Activated B cell treated with CpG ODN at 0.5 μM for 24 hours (primary cell): ENCODE data around the gene OR1M1. TPM values are rescaled to one million over a fixed set of nuclear protein-coding genes. Genes with fewer than 3 reads are reported as not detected.

Source experiments
- ATAC-seq: fragments of 200-7000 bp; cut with Tn5 transposase; one replicate; pipeline ENCODE4 v1.10.0; 2021; ENCODE audit warnings: low read depth, mild to moderate bottlenecking, moderate library complexity
- CTCF ChIA-PET: fragments of 350-600 bp; sonication (Branson Sonifier 250); formaldehyde crosslinking; loops from one replicate; lab custom pipeline; 2021; ENCODE audit warnings: antibody characterized with exemption; lab: Charles Lee
- POLR2A ChIA-PET: fragments of 350-600 bp; sonication (Branson Sonifier 250); formaldehyde crosslinking; loops from one replicate; lab custom pipeline; 2021; ENCODE audit warnings: antibody characterized with exemption; lab: Charles Lee
- DNase-seq: peaks from one replicate; pipeline ENCODE4 v3.0.0; 2022
- H3K27ac Mint-ChIP-seq: one replicate; pipeline ENCODE4 v1.8.0; 2020; ENCODE audit warnings: mixed read lengths
- H3K27me3 Mint-ChIP-seq: one replicate; pipeline ENCODE4 v1.8.0; 2021; ENCODE audit warnings: mixed read lengths
- H3K36me3 Mint-ChIP-seq: one replicate; pipeline ENCODE4 v1.8.0; 2021; ENCODE audit warnings: low read depth, mixed read lengths
- H3K4me1 Mint-ChIP-seq: one replicate; pipeline ENCODE4 v1.8.0; 2021; ENCODE audit warnings: mixed read lengths
- H3K4me3 Mint-ChIP-seq: one replicate; pipeline ENCODE4 v1.8.0; 2020; ENCODE audit warnings: mild to moderate bottlenecking, mixed read lengths
- H3K9me3 Mint-ChIP-seq: one replicate; pipeline ENCODE4 v1.8.0; 2020; ENCODE audit warnings: mixed read lengths
- CTCF ChIP-seq: fragments of 200-600 bp; IDR thresholded peaks from one replicate; pipeline ENCODE4 v1.8.0; 2022; ENCODE audit warnings: antibody characterized with exemption, mild to moderate bottlenecking
- intact Hi-C: fragments of 100-400 bp; cut with micrococcal nuclease; formaldehyde crosslinking; loops from one replicate; pipeline ENCODE4 v1.15.1; 2024
- total RNA-seq: library from RNA; stranded (reverse); gene quantifications from 2 replicates; pipeline ENCODE4 v1.2.3, GENCODE V29; 2022

Gene OR1M1
- total RNA-seq, 1 donor from 2014 or later: not detected

GRCh38 chr19:9130965-9131364 lies 44.1 kb downstream of the OR1M1 start:
- DNase-seq (no peak), ATAC-seq (peak; percentile 56)
- H3K27me3 Mint-ChIP-seq: peaks cover 14% of the 10 kb centered on the region
- H3K27ac Mint-ChIP-seq: no peak overlapping the region
- H3K4me3 Mint-ChIP-seq: no peak overlapping the region
- POLR2A ChIA-PET: interaction anchor here (0.7 kb wide), 1 partner anchor 26 kb away, joined by 4 read pairs; no protein-coding TSS in a partner anchor
- CTCF ChIA-PET: interaction anchor here (0.6 to 1.2 kb wide), 2 partner anchors 39 to 75 kb away, joined by 3 read pairs; no protein-coding TSS in a partner anchor
- intact Hi-C loops: no loop called here
- H3K4me1 Mint-ChIP-seq: peaks cover 10% of the 10 kb centered on the region
- no peaks in the 10 kb centered on the region for H3K36me3 Mint-ChIP-seq
- TF ChIP-seq CTCF: no peak
- no peaks in the 10 kb centered on the region for H3K9me3 Mint-ChIP-seq

- Mint-ChIP-seq H3K27me3 (peaks cover 6% of the 10 kb centered on the region), H3K36me3 (no peaks in the 10 kb centered on the region), H3K9me3 (no peaks in the 10 kb centered on the region), H3K4me1 (peaks cover 14% of the 10 kb centered on the region), H3K27ac (no peak overlapping the region), H3K4me3 (no peak overlapping the region)
- intact Hi-C loops: no loop called here
- no peak for TF ChIP-seq CTCF
- DNase-seq: no peak
- ATAC-seq: no peak
- CTCF ChIA-PET: no interaction called here
- POLR2A ChIA-PET: interaction anchor here (0.7 kb wide), 1 partner anchor 145 kb away, joined by 9 read pairs; no protein-coding TSS in a partner anchor
These were observed 45.6 kb downstream of the OR1M1 start for GRCh38 chr19:9132422-9132821.

GRCh38 chr19:9139609-9140158 lies 52.8 kb downstream of the OR1M1 start:
- peaks cover 1% of the 10 kb centered on the region for H3K9me3 Mint-ChIP-seq
- POLR2A ChIA-PET: no interaction called here
- H3K4me1 Mint-ChIP-seq: peaks cover 42% of the 10 kb centered on the region
- CTCF ChIA-PET: no interaction called here
- peak overlapping the region; percentile 99 for H3K4me3 Mint-ChIP-seq
- ATAC-seq: peak; percentile 5
- no peak for DNase-seq
- no peak for TF ChIP-seq CTCF
- H3K27me3 Mint-ChIP-seq: peaks cover 3% of the 10 kb centered on the region
- intact Hi-C loops: loop anchor here (1.0 to 5.0 kb wide), 8 partner anchors 171 to 680 kb away; partner anchors contain the start of genes FBXL12, ZNF121, ZNF266 and ZNF426
- peaks cover 29% of the 10 kb centered on the region for H3K36me3 Mint-ChIP-seq
- peak overlapping the region; percentile 98 for H3K27ac Mint-ChIP-seq

GRCh38 chr19:9140159-9140874 lies 53.5 kb downstream of the OR1M1 start, which contains the start of gene ZNF317:
ZNF317 (plus strand) TSS chr19:9140397; CDS start chr19:9156017, 15,620 bp downstream.
- DNase-seq (peak; percentile 74), ATAC-seq (peak; percentile 93)
- intact Hi-C loops: loop anchor here (1.0 to 5.0 kb wide), 8 partner anchors 170 to 679 kb away; partner anchors contain the start of genes FBXL12, ZNF121, ZNF266 and ZNF426
- Mint-ChIP-seq H3K9me3 (peaks cover 4% of the 10 kb centered on the region), H3K27ac (peak within 1 kb of the TSS; percentile 98), H3K36me3 (peaks cover 34% of the 10 kb centered on the region), H3K4me3 (peak within 1 kb of the TSS; percentile 99), H3K27me3 (peaks cover 3% of the 10 kb centered on the region), H3K4me1 (peaks cover 42% of the 10 kb centered on the region)
- TF ChIP-seq CTCF: no peak
- POLR2A ChIA-PET: interaction anchor here (0.5 to 0.6 kb wide), 4 partner anchors 30 to 1822 kb away, joined by 3 to 11 read pairs (median 4); partner anchors contain the start of gene UBL5
- CTCF ChIA-PET: no interaction called here

GRCh38 chr19:9144920-9145319 lies 58.1 kb downstream of the OR1M1 start:
- no peak overlapping the region for H3K4me3 Mint-ChIP-seq
- CTCF ChIA-PET: no interaction called here

More at GRCh38 chr19:9144920-9145319, 58.1 kb downstream of the OR1M1 start:
- H3K27ac Mint-ChIP-seq: no peak overlapping the region
- TF ChIP-seq CTCF: no peak
- ATAC-seq (no peak), DNase-seq (no peak)
- H3K9me3 Mint-ChIP-seq: peaks cover 8% of the 10 kb centered on the region
- peaks cover 56% of the 10 kb centered on the region for H3K4me1 Mint-ChIP-seq
- intact Hi-C loops: loop anchor here (5.0 kb wide), 1 partner anchor 392 kb away; the partner anchor contains the start of gene ZNF426
- POLR2A ChIA-PET: no interaction called here
- H3K36me3 Mint-ChIP-seq: peaks cover 72% of the 10 kb centered on the region
- no peaks in the 10 kb centered on the region for H3K27me3 Mint-ChIP-seq
